ENCODE results near the gene WNT10A.
A peak's percentile ranks its signal among the peaks of the same experiment; 100 is the strongest.

Gene WNT10A

DNA sequence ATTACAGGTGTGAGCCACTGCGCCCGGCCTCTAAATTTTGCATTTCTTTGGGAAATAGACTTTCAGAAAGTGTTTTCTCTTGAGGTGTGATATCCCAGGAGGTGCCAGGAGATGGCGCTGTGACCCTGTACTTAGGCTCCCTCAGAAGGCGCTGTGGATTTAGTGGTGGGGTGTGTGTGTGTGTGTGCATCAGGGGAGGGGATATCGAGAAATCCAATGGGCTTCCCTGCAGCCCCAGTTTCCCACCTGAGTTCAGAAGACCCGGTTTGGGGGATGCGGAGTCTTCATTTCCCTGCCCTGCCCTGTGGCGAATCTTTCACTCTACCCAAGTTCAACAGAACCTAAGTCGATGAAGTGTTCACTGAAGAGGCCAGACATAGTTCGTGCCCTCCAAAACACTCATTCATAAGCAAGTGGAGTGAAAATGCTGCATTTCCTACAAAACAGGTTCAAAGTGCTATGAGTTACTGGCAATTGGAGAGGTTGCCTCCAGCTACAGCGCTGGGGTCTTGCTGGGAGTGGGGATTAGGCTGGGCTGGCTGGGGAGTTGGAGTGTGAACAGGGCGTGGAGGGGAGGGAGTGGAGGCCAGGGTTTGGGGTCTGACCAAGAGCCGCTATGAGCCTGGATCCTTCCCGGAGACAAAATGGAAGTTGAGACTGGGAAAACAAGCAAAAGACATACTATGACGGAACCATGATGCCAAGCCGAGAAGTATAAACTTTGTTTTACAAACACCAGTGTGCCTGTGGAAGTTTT lies 27.6 kb upstream of the WNT10A start:
- TF ChIP-seq, protein P1, sequence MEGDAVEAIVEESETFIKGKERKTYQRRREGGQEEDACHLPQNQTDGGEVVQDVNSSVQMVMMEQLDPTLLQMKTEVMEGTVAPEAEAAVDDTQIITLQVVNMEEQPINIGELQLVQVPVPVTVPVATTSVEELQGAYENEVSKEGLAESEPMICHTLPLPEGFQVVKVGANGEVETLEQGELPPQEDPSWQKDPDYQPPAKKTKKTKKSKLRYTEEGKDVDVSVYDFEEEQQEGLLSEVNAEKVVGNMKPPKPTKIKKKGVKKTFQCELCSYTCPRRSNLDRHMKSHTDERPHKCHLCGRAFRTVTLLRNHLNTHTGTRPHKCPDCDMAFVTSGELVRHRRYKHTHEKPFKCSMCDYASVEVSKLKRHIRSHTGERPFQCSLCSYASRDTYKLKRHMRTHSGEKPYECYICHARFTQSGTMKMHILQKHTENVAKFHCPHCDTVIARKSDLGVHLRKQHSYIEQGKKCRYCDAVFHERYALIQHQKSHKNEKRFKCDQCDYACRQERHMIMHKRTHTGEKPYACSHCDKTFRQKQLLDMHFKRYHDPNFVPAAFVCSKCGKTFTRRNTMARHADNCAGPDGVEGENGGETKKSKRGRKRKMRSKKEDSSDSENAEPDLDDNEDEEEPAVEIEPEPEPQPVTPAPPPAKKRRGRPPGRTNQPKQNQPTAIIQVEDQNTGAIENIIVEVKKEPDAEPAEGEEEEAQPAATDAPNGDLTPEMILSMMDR (IDR thresholded peaks at IDR 0.05; ENCODE audit: insufficient read depth, low read depth, low read length, missing control alignments), result peak; percentile 74
- no peak overlapping the region for H3K4me3 ChIP-seq (ENCODE audit: low read depth, low read length)
- peak; percentile 76 for DNase-seq (ENCODE audit: low read depth)

DNA sequence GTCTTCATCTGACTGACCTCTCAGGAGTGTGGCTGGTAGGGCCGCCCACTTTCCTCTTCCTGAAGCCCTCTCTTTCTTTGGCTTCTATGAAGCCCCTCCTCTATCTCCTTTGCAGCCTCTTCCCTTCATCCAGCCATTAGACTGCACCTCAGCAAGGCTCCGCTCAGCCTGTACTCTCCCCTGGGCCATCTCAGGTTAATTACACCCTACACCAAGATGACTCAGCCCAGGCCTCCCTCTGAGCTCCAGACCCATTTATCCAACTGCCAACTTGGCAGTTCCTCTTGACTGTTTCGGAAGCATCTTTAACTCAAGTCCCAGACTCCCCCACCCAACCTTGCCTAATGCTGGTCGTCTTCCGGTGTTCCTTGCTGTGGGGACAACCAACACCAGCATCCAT lies 26.9 kb upstream of the WNT10A start:
- no peak for DNase-seq (ENCODE audit: low read depth)
- H3K4me3 ChIP-seq (ENCODE audit: low read depth, low read length), result no peak overlapping the region
- TF ChIP-seq, protein P1 (IDR thresholded peaks at IDR 0.05; ENCODE audit: insufficient read depth, low read depth, low read length, missing control alignments), result no peak

DNA sequence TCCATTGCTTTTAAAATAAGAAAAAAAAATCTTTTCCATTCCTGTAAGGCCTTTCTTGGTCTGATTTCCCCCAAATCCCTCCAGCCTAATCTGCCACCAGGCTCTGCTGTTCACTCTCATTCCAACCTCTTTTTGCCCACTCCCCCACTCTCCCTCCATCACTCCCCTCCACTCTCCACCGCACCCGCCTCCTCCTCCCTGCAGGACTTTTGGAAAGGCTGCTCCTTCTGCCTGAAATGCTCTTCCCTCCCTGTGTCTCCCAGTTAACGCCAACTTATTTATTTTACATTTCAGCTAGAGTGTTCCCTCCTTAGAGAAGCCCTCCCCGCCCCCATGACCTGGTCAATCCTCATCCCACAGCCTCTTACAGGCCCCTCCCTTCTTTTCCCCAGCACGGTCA lies 25.8 kb upstream of the WNT10A start:
- DNase-seq (ENCODE audit: low read depth), result no peak
- H3K4me3 ChIP-seq (ENCODE audit: low read depth, low read length), result no peak overlapping the region
- TF ChIP-seq, protein P1 (IDR thresholded peaks at IDR 0.05; ENCODE audit: insufficient read depth, low read depth, low read length, missing control alignments), result no peak

DNA sequence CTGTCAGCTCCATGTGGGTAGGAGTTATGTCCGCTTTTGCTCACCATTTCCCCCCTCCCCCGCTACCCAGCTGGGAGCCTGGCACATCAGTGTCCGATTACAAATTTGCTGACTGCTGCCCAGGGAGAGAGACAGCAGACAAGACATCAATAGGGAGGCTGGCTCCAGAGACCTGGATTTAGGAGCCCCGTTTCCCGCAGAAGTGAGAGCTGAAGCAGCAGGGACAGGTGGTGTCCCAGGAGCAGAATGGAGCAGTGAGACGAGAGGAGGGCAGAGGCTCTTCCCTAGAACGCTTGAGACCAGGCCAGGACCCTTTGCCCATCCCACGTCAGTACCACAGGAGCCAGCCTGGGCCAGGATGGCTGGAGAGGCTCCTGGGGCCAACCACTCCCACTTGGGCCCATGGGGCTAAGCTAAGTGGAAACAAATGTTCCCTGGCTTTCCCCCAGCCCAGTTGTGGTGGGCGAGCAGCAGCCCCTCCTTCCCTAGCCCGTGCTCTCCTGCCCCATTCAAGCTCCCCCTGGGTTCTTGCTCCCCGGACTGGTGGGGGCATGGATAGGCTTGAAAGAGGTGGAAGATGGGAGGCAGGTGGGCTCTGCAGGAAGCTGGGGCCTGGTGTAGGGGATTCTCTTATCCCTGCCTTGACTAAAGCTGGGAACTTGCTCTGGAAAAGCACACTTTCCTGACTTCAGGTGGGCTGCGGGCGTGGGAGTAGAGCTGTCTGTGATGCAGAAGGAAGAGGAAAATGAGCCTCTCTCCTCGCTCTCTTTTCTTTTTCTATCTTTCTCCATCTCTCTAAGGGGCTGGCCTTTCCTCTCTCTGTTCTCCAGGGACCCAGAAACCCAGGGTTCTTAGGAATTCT lies 25.1 kb upstream of the WNT10A start:
- DNase-seq (ENCODE audit: low read depth), result no peak
- TF ChIP-seq, protein P1 (IDR thresholded peaks at IDR 0.05; ENCODE audit: insufficient read depth, low read depth, low read length, missing control alignments), result no peak
- H3K4me3 ChIP-seq (ENCODE audit: low read depth, low read length), result no peak overlapping the region

DNA sequence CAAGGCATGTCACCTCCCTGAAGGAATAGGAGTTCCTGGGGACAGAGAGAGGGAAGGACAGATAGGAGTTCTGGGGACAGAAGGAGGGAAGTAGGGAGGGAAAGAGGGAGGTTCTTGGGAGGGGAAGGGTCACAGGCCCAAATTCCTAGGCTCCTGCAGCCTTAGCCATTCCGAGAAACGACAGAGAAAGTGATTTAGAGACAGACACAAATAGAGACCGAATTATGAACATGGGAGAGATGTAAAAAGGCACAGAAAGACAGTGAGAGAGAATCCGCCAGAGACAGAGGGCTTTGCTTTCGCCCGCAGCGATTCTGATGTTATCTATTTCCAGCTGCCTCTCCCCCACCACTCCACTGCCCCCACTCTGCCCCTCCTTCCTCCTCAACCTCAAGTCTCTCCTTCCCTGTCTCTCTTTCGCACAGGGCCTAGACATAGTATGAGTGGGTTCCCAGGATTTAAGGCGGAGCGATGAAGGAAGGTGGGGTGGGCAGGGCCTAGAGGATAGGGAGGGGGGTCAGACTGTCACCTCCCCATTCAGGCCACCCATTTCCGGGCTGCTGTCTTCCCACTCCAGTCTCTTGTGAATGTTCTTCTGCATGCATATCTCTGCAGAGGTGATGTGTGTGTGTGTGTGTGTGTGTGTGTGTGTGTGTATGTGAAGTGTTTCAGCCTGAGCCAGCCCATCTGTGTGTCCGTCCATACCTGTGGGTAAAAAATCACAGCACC lies 24.3 kb upstream of the WNT10A start:
- TF ChIP-seq, protein P1 (IDR thresholded peaks at IDR 0.05; ENCODE audit: insufficient read depth, low read depth, low read length, missing control alignments), result no peak
- H3K4me3 ChIP-seq (ENCODE audit: low read depth, low read length), result no peak overlapping the region
- no peak for DNase-seq (ENCODE audit: low read depth)

DNA sequence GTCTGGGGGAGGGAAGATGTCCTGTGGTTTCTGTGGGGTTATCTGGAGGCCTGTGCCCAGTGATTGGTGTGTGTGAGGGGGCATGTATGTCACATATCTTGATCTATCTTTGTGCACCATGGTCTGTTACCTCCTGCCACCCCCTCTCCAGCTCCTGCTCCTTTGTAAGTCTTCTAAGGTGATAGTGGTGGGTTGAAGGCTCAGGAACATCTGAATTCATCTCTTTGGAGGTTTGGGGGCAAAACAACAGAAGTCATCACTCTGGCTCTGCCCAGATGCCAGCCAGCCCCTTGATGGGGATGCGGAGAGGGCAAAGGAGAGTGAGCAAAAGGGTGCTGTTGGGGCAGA lies 23.8 kb upstream of the WNT10A start:
- no peak for DNase-seq (ENCODE audit: low read depth)
- TF ChIP-seq, protein P1 (IDR thresholded peaks at IDR 0.05; ENCODE audit: insufficient read depth, low read depth, low read length, missing control alignments), result no peak
- no peak overlapping the region for H3K4me3 ChIP-seq (ENCODE audit: low read depth, low read length)

All from GM12865 (cell line).